HG02885 (cell line): ENCODE results near the gene WNK2.
"Not testable (repeated sequence)": the region's sequence is repeated elsewhere in the genome, so short reads cannot be mapped to it uniquely, and the experiment has no call there.

Experiments
- ATAC-seq: cut with Tn5 transposase; IDR thresholded peaks from one replicate; pipeline ENCODE4 v1.9.1; 2021; ENCODE audit warnings: mild to moderate bottlenecking; ENCODE audit not compliant: unreplicated experiment, poor library complexity

The WNK2 gene

GRCh38 chr9:93183663-93184431 is at the start of gene WNK2:
TSS of gene WNK2 (plus strand) at chr9:93184139. CDS start at chr9:93184930, 791 bp downstream.
- no peak for ATAC-seq

- no peak for ATAC-seq
These were observed 49.0 kb upstream of the WNK2 start for GRCh38 chr9:93134740-93135444.

- no peak for ATAC-seq
These were observed 47.9 kb upstream of the WNK2 start for GRCh38 chr9:93136011-93136440.

GRCh38 chr9:93137362-93137761 is 46.6 kb upstream of the WNK2 start:
- no peak for ATAC-seq

GRCh38 chr9:93138171-93138764 is 45.7 kb upstream of the WNK2 start:
- no peak for ATAC-seq

- no peak for ATAC-seq
These were observed 44.4 kb upstream of the WNK2 start for GRCh38 chr9:93139365-93140182.

GRCh38 chr9:93141771-93142483 is 42.0 kb upstream of the WNK2 start:
- no peak for ATAC-seq

GRCh38 chr9:93143830-93144530 is 40.0 kb upstream of the WNK2 start:
- no peak for ATAC-seq

- ATAC-seq = not testable (repeated sequence)
These were observed 37.2 kb upstream of the WNK2 start for GRCh38 chr9:93146696-93147095.

- ATAC-seq = no peak
These were observed 36.3 kb upstream of the WNK2 start for GRCh38 chr9:93147632-93148031.

GRCh38 chr9:93148721-93149120 is 35.2 kb upstream of the WNK2 start:
- no peak for ATAC-seq

- no peak for ATAC-seq
These were observed 34.6 kb upstream of the WNK2 start for GRCh38 chr9:93149361-93149760.

GRCh38 chr9:93151097-93151784 is 32.7 kb upstream of the WNK2 start:
- ATAC-seq = no peak

GRCh38 chr9:93154293-93154903 is 29.5 kb upstream of the WNK2 start:
- ATAC-seq = no peak

GRCh38 chr9:93155716-93156474 is 28.0 kb upstream of the WNK2 start:
- peak; percentile 6 for ATAC-seq

GRCh38 chr9:93156475-93157008 is 27.4 kb upstream of the WNK2 start:
- peak; percentile 74 for ATAC-seq
